GM21423 (cell line): Measurements from ENCODE around the gene MYH10.
"Not testable (repeated sequence)": the region's sequence is repeated elsewhere in the genome, so short reads cannot be mapped to it uniquely, and the experiment has no call there.

ENCODE experiments used
- ATAC-seq: cut with Tn5 transposase; IDR thresholded peaks from one replicate; pipeline ENCODE4 v1.9.1; 2021; ENCODE audit warnings: mild to moderate bottlenecking, moderate library complexity; ENCODE audit not compliant: unreplicated experiment

Gene MYH10

DNA sequence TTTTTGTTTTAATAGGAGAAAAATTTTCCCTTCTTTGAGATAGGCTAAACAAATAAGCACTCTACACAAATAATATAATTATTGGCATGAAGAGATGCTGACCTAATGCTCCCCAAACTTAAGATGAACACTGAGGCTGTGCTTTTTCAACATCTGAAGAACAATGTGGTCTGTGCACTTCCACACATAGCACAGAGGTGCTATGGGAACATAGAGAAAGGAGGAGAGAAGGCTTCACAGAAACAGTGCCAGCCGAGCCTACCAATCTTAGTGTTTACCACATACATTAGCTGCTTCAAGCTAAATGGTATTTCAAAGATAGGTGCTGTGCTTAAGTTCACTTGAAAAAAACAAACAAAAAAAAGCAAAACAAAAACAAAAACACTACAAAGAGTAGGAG is 72.4 kb downstream of the MYH10 start:
- no peak for ATAC-seq

DNA sequence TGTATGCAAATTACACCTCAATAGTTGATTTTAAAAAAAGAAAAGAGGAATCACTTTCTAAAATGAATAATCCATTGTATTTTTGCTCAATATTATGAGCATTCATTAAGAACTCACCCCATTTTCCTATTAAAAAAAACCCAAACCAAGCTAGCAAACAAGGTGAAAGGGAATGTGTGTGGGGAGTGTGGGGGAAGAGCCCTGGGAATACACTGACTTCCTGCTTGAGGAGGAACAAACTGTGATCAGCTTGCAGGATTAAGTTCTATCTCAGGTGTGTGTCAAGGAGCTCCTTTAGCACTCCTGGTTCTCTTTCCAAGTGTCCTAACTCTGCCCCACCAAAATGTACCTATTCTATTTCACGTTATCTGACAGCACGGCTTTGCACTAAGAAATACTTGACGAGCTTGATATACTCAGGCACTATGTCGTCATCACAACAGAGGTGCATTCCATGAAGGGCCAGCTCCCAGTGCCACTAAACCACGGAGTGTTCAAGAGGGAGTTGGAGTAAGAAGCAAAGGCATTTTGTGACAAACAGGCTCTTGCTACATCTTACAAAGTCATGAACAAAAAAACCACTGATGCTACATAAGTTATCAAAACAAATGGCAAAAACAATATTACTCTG is 73.2 kb downstream of the MYH10 start:
- ATAC-seq = no peak

DNA sequence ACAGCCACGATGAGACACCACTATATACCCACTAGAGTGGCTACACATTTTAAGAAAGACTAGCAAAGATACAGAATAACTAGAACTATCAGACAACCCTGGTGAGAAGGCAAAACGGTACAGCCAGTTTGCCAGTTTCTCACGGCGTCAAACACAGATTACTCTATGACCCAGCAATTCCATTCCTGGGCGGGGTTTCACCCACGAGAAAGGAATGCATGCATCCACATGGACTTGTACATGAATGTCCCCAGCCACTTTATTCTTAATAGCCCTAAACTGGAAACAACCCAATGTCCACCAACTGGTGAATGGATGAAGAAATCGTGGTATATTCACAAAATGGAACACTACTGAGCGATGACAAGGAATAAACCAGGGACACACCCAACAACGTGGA is 74.5 kb downstream of the MYH10 start:
- ATAC-seq = no peak

DNA sequence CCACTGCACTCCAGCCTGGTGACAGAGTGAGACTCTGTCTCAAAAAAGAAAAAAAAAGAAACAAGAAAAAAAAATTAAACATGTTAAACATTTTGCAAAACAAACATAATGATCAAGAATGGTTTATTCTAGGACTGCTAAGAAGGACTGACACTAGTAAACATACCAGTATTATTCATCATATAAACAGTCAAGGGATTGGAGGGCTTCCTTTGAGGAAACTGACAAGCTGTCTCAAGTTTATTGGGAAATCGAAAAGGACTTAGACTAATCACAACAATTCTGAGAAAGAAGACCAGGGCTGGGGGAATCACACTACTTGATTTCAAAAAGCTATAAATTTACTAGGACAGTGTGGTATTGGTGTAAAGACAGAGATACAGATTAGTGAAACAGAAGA is 75.5 kb downstream of the MYH10 start:
- no peak for ATAC-seq

GRCh38 chr17:8552577-8553320 is 77.8 kb downstream of the MYH10 start:
- no peak for ATAC-seq

DNA sequence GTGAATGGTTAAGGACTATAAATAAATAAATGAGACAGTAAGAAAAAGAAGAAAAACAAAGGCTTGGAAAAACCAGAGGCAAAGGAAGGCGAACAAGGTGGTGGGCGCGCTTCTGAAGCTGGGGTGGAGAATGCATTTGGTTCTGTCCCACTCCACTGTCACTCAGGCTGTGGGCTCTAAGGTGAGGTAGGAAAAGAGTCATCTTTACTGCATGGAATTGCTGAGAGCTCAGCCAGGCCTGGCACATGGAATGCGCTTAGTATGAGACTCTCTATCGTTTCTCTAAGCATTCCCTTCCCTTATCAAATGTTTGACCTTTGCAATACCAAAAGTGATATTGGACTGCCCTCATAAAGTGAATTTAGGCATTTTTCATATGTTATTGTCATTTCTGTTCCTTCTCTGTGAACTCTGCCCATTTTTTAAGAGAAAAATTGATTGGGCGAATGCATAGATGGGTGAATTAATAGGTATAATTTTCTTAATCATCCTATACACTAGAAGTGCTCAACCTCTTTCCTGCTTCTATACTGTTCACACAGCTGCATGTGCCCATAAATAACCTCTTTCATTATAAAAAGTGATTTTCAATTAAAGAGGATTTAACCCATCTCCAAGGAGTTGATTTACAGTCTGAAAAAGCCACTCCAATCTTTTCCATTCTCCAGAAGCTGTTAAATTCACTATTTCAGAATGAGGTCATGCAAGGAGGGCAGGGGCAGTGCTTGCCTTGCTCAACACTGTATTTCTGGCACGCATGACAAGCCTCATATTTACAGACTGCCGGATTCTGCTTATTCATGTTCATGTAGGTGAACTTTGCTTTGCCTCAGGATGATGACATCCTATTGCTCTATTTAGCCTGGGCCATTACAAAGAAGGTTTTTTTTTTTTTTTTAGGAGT is 87.7 kb downstream of the MYH10 start:
- no peak for ATAC-seq

- ATAC-seq = not testable (repeated sequence)
These were observed 90.5 kb downstream of the MYH10 start for GRCh38 chr17:8539976-8540375.

DNA sequence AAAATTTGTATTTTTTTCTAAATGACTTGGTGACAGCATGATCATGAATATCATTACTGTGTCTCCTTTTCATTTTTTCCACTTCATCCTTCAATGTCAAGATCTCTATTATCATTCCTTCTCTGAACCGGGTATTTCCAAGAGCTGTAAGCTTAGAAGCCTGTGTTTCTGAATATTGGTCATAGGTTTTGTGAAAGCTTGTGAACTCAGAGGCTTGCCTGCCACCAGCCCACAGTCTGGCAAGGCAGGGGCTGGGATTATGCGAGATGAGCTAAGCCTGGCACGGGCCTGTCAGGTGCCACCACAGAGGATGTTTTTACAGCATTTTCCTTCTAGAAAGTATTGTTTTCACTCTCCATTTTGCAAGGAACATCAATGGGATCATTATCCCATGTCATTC is 92.8 kb downstream of the MYH10 start:
- ATAC-seq = no peak

GRCh38 chr17:8534498-8535188 is 95.9 kb downstream of the MYH10 start:
- no peak for ATAC-seq

- ATAC-seq = no peak
These were observed 98.5 kb downstream of the MYH10 start for GRCh38 chr17:8532021-8532420.

DNA sequence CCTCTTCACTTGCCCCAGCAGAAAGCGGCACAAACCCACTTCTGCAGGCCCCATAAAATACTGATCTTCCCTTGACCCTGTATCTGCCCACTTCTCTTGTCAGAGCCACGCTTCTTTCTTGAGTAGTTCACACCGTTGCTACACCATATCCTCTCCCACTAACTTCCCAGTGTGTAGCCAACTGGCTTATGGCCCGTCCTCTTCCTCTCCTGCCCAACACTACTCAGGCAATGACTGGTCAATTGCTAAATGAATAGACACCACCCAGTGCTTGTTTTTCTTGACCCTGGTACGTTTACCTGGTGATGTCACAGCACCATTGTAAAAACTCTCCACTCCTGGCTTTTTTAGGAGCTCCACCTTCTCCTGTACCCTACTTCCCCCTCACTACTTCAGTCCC is 107.9 kb downstream of the MYH10 start:
- ATAC-seq = no peak

DNA sequence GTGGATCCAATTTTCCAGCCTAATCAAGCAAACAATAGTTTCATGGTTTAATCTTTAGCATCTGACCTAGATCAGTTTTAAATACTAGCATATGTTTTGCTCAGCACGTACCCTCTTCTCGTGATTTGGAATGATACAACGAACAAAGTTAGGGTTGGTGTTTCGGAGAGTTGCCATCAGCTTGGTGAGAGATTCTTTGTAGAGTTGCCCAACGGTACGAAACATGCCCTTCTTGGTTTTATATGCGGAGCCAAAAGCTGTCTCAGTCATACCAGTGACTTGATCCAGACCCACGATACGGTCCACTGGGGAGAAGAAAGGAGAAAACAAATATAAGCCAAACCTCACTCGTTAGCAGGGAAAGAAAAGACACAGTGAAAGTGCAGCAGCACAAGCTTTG is 109.5 kb downstream of the MYH10 start:
- ATAC-seq = no peak

DNA sequence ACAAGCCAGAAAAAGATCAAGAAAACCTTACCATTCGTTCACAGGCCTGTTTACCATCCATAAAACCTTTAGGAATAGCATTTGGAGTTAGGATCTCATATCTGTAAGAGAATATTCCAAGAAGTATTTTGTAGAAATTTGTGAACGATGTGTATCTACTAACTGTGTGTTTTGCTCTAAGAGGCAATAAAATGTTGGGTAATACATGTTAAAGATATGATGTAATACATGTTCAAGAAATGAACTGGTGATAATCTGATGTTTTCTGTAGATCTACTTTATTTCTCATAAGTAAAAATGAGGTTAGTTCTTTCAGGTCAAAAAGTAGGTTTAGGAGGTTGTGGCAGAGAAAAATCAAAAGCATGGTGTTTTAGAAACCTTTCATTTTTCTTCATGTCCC is 111.7 kb downstream of the MYH10 start:
- ATAC-seq = no peak

DNA sequence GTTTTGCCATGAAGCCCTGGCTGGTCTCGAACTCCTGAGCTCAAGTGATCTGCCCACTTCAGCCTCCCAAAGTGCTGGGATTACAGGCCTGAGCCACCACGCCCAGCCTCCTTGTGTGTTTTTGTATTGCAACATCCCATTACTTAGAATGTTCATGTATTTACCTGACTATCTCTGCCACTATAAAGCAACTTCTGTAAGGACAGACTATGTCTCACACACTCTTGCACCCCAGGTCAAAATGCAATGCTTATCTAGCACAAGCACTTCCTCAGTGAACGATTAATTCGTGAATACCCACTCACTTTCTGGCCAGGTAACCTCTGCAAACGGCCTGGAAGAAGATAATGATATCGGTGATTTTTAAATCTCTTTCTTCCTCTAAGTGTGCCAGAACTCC is 112.2 kb downstream of the MYH10 start:
- ATAC-seq = no peak

DNA sequence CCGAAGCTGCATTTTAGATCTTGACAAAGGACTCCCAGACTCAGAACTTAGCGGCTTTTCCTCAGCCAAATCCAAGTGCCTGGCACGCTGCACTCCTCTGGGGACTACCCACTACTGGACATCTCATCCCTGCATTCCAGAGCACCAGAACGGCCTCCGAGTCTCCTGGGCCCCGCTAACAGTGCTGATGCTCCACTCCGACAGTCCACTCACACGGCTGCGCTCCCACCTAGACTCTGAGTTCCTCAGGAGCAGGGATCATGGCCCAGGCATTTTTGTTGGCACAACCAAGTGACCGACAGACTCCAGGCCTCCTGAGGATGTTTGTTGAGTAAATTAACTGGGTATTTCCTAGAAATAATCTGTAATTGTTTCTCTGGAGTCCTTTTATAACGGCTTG is 115.7 kb downstream of the MYH10 start:
- no peak for ATAC-seq

DNA sequence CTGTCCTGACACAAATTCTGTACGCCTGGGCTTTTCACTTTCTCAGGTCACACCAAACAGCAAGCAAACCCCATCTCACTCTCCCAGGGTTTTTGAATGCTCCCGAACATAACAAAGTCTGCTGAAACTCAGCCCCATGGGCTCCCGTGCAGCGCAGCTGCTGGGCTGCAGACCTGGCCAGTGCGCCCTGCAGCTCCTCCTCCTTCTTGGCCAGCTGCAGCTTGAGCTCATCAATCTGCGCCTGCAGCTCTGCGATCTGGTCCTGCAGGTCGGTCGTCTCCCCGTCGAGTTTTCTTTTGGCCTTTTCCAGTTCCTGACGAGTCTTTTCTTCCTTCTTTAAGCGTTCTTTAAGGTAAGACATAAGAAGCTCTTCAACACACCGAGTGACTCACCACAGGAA is 124.4 kb downstream of the MYH10 start:
- no peak for ATAC-seq

DNA sequence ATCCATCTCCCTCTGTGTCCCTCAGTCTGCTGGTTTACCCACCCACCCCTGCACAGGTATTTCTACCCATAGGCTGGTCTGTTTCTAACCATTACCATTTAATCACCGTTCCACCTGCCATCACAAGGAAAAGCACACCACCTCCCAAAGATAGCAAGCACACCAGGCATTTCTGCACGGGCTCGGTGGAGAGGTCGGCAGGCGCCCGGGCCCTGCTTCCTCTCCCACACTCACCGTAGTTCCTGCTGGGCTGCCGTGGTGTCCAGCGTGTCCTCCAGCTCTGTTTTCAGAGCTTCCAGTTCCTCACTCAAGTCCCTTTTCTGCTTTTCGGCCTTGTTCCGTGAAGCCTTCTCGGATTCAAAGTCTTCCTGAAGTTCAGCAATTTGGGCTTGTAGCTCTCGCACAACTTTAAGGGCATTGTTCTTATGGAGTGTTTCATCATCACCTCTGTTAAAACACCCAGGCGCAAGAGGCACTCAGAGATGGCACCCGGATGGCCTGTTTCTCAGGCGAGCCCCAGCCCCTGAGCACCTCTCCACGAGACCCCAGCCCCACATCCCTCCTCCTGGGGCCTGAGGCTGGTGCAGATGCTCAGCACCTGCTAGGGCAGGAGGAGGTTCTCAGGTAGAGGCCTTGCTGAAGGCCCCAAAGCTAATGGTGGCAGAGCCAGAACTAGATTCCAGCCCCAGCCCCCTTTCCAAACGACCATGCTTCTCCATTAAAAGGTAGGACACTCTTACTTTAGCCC is 125.9 kb downstream of the MYH10 start:
- no peak for ATAC-seq

- no peak for ATAC-seq
These were observed 126.7 kb downstream of the MYH10 start for GRCh38 chr17:8503807-8504206.

- ATAC-seq = no peak
These were observed 127.2 kb downstream of the MYH10 start for GRCh38 chr17:8503368-8503767.

DNA sequence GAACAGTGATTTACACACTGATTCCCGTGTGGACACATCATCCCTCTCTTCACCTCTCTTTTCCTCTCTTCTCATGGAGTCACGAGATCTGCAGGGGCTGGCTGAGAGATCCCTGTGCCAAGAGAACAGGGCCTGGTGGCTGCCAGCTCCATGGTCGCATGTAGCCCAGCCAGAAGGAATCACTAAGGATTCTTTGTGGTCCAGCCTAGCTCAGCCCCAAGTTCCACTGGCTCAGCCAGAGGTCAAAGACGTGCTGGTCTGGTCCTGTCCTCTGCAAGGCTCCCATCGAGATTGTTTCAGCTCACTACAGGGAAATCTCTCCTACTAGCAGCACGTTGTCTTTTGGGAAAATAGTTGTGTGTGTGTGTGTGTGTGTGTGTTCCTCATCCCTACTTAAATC is 128.4 kb downstream of the MYH10 start:
- no peak for ATAC-seq

DNA sequence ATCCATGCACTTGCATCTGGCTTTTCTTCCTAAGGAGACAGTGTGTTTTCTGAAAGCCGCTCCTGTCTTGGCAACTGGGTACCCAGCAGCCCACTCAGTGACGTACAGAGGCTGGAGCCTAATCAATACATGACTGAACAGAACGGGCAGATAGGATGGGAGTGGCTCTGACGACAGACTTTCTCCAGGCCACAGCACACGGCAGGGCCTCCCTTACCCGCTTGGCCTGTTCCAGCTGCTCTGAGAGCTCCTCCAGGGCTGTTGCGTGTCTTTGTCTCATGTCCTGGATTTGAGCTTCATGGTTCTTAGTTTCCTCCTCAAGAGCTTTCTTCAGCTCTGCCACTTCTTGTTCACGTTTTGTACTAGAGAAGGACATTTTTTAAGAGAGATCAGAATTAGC is 129.9 kb downstream of the MYH10 start:
- ATAC-seq = no peak
